Measurements from ENCODE around the gene SLC38A6.

- TF ChIP-seq CTCF (IDR thresholded peaks at IDR 0.05) (no peak), POLR2AphosphoS5 (IDR thresholded peaks at IDR 0.05) (no peak), POLR2A (IDR thresholded peaks at IDR 0.05) (no peak), EP300 (IDR thresholded peaks at IDR 0.05) (no peak)
These were observed 107.0 kb downstream of the SLC38A6 start for GRCh38 chr14:61088081-61088480.
